Muscle of leg (tissue), 9 donors: Measurements from ENCODE around the gene AK2. TPM values are rescaled to one million over a fixed set of nuclear protein-coding genes. Genes with fewer than 3 reads are reported as not detected.

Experiments
- polyA plus RNA-seq, 8 donors: library from polyadenylated mRNA; unstranded; fragments of 120-200 nt; gene quantifications; one replicate each; pipeline versions ENCODE4 v1.2.1 to v1.2.3, GENCODE V29; 2013; ENCODE audit warnings: inconsistent platforms in 1 of 8, low replicate concordance in 1 of 8; ENCODE audit not compliant: insufficient read length in 8 of 8, insufficient read depth in 1 of 8
- total RNA-seq: library from RNA; stranded (reverse); fragments of 120-200 nt; gene quantifications from one replicate; pipeline ENCODE4 v1.2.4, GENCODE V29; 2013

The AK2 gene
- total and polyA plus RNA-seq, 9 donors = 116 to 155 (median 127) TPM

Other genes starting within 250 kb of the AK2 start
- 35.3 TPM for gene YARS1, start 219.5 kb downstream of the AK2 start, total RNA-seq
- gene YARS1, start 219.5 kb downstream of the AK2 start, polyA plus RNA-seq = 10 to 100 TPM; 39.8 to 56.7 (median 43.9) TPM
- 22.8 TPM for gene S100PBP, start 219.2 kb downstream of the AK2 start, total RNA-seq
- gene S100PBP, start 219.2 kb downstream of the AK2 start, polyA plus RNA-seq = 10 to 100 TPM; 16.9 to 26.6 (median 22.7) TPM
- gene FNDC5, start 166.0 kb downstream of the AK2 start, total RNA-seq = 155 TPM
- gene FNDC5, start 166.0 kb downstream of the AK2 start, polyA plus RNA-seq = 100 to 1,000 TPM; 198 to 265 (median 226) TPM
- 0.35 TPM for gene HPCA, start 150.4 kb downstream of the AK2 start, total RNA-seq
- gene HPCA, start 150.4 kb downstream of the AK2 start, polyA plus RNA-seq = under 1 TPM; 0.12 to 0.87 (median 0.41) TPM
- 5.2 TPM for gene TMEM54, start 135.5 kb downstream of the AK2 start, total RNA-seq
- 10 to 100 TPM in 2 of 8 donors, 1 to 10 TPM in 6; 4.7 to 12.2 (median 6.5) TPM for gene TMEM54, start 135.5 kb downstream of the AK2 start, polyA plus RNA-seq
- 6.8 TPM for gene RNF19B, start 72.1 kb downstream of the AK2 start, total RNA-seq
- gene RNF19B, start 72.1 kb downstream of the AK2 start, polyA plus RNA-seq = 10 to 100 TPM in 4 of 8 donors, 1 to 10 TPM in 4; 8.8 to 11.1 (median 10.0) TPM
- gene AZIN2, start 44.3 kb upstream of the AK2 start, total RNA-seq = 5.3 TPM
- gene AZIN2, start 44.3 kb upstream of the AK2 start, polyA plus RNA-seq = 1 to 10 TPM; 3.8 to 6.4 (median 5.7) TPM
- gene TRIM62, start 145.2 kb upstream of the AK2 start, total RNA-seq = 3.0 TPM
- gene TRIM62, start 145.2 kb upstream of the AK2 start, polyA plus RNA-seq = 1 to 10 TPM; 5.1 to 7.9 (median 6.7) TPM
- gene ZNF362, start 219.6 kb upstream of the AK2 start, total RNA-seq = 16.1 TPM
- gene ZNF362, start 219.6 kb upstream of the AK2 start, polyA plus RNA-seq = 10 to 100 TPM; 29.2 to 44.1 (median 37.4) TPM